HG03159 (cell line): Measurements from ENCODE around the gene CCDC6.

ENCODE experiments used
- ATAC-seq: cut with Tn5 transposase; IDR thresholded peaks from one replicate; pipeline ENCODE4 v1.9.1; 2021; ENCODE audit warnings: mild to moderate bottlenecking, moderate library complexity; ENCODE audit not compliant: unreplicated experiment

The CCDC6 gene

DNA sequence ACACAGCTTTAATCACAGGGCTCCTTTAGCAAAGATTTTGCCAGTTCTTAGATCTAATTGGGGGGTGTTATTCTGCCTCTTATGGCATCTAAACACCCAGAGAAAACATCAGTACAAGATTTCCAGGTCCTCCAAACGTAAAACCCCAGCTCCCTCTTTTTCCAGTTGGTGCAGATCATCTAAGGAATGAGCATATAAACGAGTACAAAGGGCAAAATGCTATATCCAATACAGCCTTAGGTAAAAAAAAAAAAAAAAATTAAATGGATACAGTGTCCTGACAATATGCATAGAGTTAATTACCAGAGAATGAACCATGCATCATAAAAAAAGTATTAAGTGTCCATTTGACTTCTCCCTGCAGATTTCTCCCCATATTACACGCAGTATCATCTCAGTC is 50.3 kb downstream of the CCDC6 start:
- no peak for ATAC-seq

DNA sequence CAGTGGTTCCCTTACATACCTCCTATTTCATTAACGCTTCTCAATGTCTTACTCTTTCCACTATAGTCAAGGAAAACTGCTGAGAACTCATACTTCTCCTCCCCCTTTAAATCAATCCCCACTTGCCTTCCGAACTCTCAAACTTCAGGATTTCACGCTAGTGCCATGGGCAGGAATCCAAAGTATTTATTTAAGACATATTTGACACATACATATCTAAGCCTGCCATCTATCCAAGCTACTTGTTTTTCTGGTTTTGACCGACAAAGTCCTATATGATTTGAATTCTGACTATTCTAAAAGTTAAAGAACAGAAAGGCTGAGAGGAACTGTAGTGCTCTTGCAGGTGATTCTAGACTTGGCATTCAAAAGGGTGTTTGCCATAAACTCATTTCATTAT is 51.8 kb downstream of the CCDC6 start:
- no peak for ATAC-seq

DNA sequence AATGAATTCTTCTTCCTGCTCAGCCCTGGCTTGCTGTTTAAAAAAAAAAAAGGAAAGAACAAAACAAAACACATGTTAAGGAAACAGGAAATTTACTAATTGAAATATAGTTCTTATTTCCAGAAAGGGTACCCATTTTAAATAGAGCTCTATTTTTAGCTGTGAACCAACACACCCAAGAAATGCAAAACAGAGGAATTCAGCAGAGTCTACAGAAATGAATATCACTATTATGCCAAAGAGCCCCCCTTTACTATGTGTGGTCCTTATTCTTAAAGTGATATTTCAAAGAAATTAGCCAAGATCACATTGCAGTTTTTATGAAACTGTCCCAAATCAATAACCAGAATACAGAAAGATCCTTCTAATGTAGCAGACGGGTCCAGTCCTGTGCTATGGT is 53.7 kb downstream of the CCDC6 start:
- no peak for ATAC-seq

DNA sequence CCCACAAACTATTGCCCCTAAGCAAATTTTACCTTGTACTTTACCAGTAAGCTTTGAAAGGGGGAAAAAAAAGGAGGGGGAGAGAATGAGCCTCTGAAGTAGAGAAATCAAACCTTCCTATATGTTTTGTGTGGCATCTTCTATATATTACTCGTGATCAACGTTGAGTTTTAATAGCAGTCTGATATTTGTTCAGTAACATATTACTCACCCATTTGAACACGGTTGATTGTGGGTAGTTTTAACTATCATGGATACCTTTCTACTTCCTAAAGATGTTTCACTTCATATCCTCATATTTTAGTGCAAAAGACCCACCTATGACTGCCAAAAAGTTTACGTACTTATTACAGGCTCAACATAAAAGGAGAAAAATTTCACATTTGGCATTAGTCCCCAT is 54.5 kb downstream of the CCDC6 start:
- ATAC-seq, result no peak

DNA sequence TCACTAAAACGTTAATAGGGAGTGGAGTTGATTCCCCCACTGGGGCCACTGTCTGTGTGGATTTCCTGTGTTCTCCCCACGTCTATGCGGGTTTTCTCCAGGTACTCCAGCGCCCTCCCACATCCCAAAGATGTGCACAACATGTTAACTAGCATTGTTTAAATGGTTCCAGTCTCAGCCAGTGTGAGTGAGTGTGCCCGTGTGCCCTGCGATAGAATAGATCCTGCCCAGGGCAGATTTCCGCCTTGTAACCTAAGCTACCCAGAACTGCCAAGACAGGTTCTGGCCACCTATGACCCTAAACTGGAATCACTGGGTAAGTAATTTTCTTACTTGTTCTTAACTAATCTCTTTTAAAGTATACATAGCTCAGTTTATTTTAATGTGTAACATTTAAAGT is 58.5 kb downstream of the CCDC6 start:
- ATAC-seq, result no peak

DNA sequence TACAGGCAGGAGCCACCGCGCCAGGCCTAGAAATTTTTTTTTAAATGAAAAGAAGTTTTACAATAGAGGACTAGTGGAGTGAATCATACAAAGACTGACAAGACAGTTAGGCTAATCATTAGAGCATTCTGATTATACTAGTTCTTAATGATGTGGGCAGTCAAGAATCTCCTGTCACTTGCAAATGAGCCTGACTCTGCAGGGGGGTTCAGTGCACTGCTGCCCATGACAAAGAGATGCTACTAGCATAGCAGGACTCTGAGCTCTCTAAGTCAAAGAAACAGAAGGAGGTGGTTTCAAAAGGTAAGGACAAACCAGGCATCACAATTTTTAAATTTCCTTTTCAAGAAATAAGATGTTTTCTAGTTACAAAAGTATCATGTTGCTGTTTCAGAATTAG is 59.0 kb downstream of the CCDC6 start:
- peak; percentile 44 for ATAC-seq

DNA sequence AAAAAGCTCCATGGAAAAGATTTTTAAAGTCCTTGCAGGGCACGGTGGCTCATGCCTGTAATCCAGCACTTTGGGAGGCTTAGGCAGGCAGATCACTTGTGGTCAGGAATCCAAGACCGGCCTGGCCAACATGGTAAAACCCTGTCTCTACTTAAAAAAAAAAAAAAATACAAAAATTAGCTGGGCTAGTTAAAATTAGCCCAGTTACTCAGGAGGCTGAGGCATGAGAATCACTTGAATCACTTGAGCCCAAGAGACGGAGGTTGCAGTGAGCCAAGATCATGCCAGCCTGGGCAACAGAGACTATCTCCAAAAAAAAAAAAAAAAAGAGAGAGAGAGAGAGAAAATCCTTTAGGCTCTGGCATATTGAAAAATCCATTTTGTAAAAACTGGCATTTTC is 61.9 kb downstream of the CCDC6 start:
- no peak for ATAC-seq

DNA sequence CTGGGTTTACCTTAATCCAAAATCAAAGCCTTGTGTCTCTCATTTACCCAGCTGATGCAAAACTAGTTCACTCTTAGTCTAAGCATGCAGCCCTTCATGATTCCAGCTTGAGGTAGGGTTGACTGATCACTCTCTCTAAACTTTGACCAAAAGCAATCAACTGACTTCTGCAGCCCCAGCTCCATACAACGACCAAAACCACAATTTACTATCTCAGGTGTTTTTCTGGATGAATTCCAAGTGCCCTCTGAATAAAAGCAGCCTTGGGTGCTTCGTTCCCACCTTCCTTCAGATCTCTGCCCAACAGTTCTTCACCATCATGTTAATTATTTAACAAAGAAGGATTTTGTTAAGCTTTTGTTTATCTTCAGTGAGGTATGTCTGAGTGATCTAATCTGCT is 62.6 kb downstream of the CCDC6 start:
- ATAC-seq, result no peak

DNA sequence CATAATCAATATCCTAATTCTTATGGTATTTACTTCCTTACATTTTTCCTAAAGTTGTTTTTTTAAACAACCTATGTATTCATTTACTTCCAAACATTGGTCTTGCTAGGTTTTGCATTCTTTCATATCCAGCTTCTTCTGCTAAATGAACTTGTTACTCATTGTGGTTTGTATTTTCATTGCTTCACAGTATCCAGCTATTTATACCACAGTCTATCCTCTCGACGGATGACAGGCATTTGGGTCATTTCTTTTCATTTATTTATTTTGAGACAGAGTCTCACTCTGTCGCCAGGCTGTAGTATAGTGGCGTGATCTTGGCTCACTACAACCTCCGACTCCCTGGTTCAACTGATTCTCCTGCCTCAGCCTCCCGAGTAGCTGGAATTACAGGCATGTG is 66.8 kb downstream of the CCDC6 start:
- no peak for ATAC-seq

DNA sequence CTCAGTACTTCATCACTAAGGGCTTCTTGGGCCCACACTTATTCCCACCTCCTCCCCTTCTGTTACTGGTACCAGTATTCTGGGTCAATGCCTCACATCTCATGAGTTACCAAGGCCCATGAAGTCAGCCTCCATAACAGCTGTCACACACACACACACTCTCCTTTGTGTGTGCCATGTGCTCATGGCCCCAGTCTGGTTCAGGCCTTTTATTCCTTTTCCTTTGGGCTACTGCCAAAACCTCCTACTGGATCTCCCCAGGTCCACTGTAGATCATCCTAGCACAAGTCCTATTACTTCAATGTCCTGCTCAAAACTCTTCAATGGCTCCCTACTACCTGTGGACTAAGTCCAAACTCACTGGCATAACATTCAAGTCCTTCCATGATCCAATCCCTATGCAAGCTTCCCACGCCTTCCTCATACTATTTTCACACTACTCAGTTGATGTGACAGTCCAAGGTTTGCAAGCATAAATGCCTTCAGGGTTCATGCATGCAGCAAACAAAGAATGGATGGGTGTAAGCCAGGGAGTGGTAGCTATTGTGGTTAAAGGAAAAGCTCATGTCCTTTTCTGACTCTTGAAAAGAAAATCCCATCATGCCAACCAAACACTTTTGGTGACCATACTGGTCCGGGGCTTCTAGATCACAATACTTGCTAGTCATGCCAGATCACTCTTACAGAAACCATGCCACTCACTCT is 68.1 kb downstream of the CCDC6 start:
- ATAC-seq, result no peak

DNA sequence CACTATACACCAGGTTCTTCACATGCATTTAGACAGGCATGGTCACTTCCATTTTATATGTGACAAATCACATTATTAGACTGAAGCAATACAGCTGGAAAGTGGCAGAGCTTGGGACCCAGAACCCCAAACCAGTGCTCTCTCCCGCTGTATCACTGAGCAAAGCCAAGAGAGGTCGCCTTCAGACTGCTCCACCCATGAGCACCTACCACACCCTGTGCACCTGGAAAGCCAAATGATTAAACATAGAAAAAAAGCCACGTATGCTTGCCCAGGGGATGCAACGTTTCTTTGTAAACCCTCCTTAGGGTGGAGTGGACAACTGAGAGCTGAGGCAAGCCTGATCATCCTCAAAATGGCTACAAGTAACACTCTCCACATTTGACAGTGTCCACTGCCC is 72.5 kb downstream of the CCDC6 start:
- no peak for ATAC-seq

DNA sequence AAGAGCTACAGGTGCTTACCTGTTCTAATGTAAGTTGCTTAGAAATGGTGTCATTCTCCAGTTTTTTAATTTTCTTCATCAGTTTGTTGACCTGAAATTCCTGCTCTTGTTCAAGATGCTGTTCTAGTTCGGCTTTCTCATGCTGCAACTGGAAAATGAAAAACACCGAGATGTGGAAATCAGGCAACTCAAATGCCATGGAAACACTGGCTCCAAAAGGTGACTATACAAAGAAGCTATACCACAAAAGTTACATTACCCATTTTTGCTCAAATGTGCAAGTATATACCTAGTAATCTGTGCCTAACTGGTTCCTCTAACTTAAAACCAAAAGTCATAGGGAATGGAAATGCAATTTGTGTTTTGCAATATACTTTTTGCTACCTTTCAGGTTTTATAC is 73.8 kb downstream of the CCDC6 start:
- ATAC-seq, result no peak

DNA sequence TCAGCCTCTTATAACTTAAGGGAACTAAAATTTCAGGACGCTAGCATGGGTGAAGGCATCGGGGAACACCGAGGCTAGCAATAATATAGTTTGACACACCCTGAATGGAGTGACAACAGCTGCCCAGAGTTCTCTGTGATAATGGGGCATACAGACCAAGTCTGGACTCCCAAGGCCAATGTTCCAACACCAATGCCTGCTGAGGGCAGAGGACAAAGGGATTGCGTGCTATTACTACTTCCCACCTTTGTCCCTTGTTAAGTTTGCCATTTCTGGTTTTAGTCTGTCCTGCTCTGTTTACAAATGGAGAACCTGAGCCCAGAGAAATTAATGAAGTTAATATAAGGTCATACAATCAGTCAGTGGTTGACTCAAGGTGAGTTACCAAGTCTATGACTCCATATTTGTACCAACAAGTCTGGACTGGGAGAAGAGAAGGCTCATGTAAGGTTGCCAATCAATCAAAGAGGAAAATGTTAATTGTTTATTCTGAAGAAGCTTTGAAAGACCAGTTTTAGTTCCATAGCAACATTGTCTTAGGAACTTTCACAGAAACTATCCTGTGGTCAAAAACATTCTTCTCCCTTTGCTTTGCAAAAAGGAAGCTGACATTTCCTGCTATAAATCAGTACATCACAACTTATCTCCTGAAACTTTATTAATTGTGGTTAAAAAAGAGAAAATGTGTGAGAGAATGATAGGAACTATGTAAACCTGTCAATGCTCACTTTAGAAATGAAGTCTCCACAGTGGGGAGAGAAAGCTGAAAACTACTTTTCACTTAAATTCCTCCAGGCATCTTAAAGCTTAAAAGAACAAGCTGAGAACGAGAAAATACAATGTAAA is 74.5 kb downstream of the CCDC6 start:
- no peak for ATAC-seq

DNA sequence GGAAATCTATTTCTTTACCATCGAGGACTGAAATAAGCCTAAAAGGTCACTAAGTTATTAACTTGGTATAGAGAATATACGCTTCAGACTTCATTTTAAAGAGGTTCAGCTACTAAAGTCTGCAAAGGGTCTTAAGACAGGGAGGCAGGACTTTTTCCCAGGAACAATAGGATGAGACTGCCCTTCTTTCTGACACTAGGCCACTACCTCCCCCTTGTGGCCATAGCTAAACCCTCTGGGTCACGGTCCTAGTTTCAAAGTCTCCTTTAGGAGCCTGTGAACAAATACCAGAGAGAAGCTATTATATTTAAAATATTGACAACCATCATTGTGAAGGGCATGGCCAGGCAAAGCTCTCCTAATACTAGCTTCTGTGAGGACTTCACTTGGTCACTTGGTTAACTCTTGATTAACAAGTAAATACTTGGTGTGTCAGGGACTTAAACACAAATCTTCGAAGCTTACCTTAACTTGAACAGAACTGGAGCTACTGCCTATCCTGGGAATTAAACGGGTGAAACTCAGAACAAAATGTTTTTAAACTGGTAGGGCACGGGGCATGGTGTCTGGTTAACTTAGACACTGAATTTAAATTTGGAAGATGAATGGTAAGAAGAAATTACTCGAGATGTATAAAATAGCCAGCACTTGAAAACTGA is 75.6 kb downstream of the CCDC6 start:
- no peak for ATAC-seq

DNA sequence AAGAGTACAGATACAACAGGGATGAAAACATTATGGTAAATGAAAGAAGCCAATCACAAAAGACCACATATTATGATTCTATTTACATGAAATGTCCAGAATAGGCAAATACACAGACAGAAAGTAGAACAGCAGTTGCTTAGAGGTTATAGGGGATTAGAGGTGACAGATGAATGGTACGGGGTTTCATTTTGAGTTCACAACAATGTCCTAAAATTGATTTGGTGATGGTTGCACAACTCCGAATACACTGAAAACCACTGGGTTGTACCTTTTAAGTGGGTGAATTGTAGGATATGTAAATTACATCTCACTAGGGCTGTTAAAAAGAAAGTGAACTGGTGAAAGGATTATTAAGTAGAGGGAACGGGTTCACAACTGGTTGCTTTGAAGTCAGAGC is 76.8 kb downstream of the CCDC6 start:
- ATAC-seq, result peak; percentile 86

DNA sequence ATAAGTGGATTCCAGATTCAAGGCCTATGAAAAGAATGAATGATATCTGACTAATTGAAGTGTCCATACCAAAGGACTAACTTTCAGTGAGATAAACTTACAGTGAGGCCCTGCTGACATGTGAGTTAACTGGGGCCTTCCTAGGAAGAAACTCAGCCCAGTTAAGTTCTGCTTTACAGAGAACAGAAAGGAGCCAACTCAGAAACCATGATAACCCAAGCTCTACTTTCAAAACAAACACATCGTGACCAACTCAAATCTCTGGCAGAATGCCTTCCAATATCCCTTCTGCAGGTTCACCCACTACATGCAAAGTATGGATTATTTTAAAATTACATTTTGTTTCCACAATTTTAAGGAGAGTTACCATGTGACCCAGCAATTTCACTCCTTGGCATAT is 77.3 kb downstream of the CCDC6 start:
- ATAC-seq, result peak; percentile 42

DNA sequence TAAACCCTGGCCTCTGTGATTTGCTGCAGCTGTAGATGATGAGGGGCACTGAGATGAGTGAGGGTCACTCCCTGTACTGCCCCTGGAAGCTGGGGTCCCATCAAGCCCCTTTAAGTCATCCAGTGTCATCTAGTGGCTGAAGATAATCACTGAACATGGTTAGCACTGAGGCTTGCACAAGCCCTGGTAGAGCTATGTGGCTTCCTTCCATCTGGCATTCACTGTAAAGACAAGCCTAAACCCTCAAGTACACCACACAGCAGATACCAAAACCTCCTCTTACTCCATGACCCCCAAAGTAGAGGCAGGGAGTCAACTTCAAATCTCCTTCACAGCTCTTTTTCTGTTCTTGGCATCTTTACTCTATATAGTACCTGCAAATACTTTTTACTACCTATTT is 80.4 kb downstream of the CCDC6 start:
- no peak for ATAC-seq

DNA sequence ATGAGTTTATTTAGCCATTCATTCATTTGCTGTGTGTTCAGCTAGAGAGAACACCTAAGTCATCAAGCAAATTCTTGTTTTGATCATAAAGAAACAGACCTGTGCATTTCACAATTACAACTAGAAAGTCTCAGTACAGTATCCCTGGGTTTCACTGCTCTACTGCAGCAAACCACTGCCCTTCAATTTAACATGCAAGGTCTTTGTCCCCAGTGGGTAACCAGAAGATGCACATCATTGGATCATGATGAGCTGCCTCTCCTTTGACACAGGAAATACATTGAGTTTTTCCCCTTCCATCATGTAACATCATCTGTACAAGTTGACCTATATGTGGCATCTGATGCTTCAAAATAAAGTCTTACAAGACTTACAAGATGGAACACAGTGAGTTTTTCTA is 82.6 kb downstream of the CCDC6 start:
- ATAC-seq, result no peak

DNA sequence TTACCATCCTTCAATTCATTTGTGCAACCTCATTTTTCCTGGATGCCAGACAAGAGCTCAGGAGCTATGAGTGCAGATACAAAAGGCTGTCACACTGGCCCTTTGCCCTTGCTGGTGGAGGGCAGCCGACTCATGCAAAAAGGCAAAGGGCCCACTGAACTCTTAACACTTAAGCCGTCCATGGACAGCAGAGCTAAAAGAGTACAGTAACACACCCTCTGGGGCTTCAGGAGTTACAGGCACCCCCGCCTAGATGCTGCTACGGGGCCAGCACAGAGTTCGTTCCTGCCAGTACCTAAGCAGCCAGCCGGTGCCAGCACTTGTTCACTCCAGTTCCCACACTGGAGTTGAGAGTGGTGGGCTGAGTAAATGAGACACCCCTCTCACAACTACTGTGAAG is 83.2 kb downstream of the CCDC6 start:
- no peak for ATAC-seq

DNA sequence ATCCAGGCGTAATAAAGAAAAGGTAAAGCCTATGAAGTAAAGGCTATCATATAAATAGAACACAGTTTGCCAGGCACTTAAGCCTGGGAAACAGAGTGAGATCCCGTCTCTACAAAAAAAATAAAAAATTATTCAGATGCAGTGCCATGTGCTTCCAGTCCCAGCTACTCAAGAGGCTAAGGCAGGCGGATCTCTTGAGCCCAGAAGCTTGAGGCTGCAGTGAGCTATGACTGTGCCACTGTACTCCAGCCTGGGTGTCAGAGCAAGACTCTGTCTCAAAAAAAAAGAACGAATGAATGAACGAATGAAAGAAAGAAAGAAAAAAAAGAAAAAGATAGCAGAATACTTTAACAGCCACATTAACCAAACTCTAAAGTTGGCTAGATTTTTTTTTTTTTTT is 85.9 kb downstream of the CCDC6 start:
- ATAC-seq, result no peak

DNA sequence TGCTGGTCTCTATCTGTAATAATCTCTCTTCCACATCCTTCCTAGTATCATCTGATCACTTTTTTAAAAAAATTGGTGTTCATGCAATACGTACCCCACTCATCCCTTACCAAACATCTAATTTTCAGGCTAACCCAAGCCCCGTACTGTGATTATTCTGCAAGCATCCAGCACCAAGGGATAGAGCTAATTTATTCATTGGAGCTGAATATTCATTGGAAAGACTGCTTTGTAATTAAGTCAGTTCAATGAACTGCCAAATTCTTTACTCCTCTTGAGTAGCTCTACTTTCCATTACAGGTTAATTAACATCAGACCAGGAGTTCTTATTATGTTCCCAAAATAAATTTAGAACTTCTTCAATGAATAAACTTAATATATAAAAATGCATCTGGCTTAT is 86.7 kb downstream of the CCDC6 start:
- no peak for ATAC-seq

DNA sequence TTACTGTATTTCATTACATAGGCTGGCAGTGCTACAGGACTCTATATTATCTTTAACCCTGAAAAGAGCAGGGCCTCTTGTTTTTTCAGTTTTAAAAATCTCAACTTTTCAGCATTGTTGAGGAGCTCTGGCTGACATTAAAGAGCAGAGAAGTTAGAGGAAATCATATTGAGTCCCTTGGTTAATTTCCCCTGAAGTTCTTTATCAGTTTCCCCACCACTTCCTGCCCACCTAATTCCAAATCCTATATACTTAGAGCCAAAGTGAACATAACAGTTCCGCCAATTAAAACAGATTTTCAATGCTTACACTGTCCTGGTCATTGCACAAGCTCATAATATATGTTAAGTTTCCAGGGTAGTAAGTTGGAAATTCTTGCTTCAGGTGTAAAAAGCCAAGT is 87.1 kb downstream of the CCDC6 start:
- ATAC-seq, result no peak
